ENCODE data around the gene DIO1. TPM values are rescaled to one million over a fixed set of nuclear protein-coding genes. Genes with fewer than 3 reads are reported as not detected.

Gene DIO1
- total RNA-seq, 1 donor from 2014 or later: 1.3 TPM

DNA sequence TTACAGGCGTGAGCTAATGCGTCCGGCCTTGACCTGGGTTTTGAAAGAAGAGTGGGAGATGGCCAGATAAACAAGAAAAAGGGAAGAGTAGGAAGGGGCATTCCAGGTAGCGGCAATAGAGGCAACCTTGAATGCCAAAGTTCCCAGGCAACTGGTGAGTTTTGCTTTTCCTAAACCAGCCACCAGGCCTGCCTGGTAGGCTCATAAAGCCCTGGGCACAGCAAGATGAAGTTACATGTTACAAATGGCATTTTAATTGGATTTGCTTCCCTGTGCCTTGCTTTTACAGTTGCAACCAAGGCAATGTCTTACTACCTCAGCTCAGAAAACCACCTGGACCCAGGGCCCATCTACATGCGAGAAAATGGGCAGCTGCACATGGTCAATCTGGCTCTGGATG is 57.7 kb downstream of the DIO1 start:
- no peaks in the 10 kb centered on the region for H3K27me3 Mint-ChIP-seq
- no peak overlapping the region for H3K27ac Mint-ChIP-seq

GRCh38 chr1:53954128-53954527 is 60.1 kb downstream of the DIO1 start:
- no peak for TF ChIP-seq CTCF (IDR thresholded peaks at IDR 0.05; ENCODE audit: unreplicated experiment)
- Mint-ChIP-seq H3K9me3 (ENCODE audit: low read depth) (no peaks in the 10 kb centered on the region), H3K4me3 (ENCODE audit: low read depth) (no peak overlapping the region), H3K27me3 (no peaks in the 10 kb centered on the region), H3K27ac (no peak overlapping the region), H3K36me3 (ENCODE audit: insufficient read depth) (peaks cover 8% of the 10 kb centered on the region), H3K4me1 (ENCODE audit: low read depth) (peaks cover 21% of the 10 kb centered on the region)
- no peak for DNase-seq (ENCODE audit: low spot score, unreplicated experiment)

More for the DNA sequence above, 57.7 kb downstream of the DIO1 start:
- no peak for DNase-seq (ENCODE audit: low spot score, unreplicated experiment)
- Mint-ChIP-seq H3K4me3 (ENCODE audit: low read depth) (no peak overlapping the region), H3K4me1 (ENCODE audit: low read depth) (peaks cover 29% of the 10 kb centered on the region), H3K9me3 (ENCODE audit: low read depth) (no peaks in the 10 kb centered on the region), H3K36me3 (ENCODE audit: insufficient read depth) (peaks cover 5% of the 10 kb centered on the region)
- TF ChIP-seq CTCF (IDR thresholded peaks at IDR 0.05; ENCODE audit: unreplicated experiment): no peak

- DNase-seq (ENCODE audit: low spot score, unreplicated experiment): no peak
- H3K4me3 Mint-ChIP-seq (ENCODE audit: low read depth): no peak overlapping the region
- H3K27ac Mint-ChIP-seq: peak overlapping the region; percentile 62
- no peaks in the 10 kb centered on the region for H3K27me3 Mint-ChIP-seq
- H3K36me3 Mint-ChIP-seq (ENCODE audit: insufficient read depth): peaks cover 9% of the 10 kb centered on the region
- H3K9me3 Mint-ChIP-seq (ENCODE audit: low read depth): no peaks in the 10 kb centered on the region
- no peak for TF ChIP-seq CTCF (IDR thresholded peaks at IDR 0.05; ENCODE audit: unreplicated experiment)
- peaks cover 10% of the 10 kb centered on the region for H3K4me1 Mint-ChIP-seq (ENCODE audit: low read depth)
Observed at GRCh38 chr1:53956308-53957168, 62.6 kb downstream of the DIO1 start.

- no peaks in the 10 kb centered on the region for H3K27me3 Mint-ChIP-seq
- no peak for DNase-seq (ENCODE audit: low spot score, unreplicated experiment)
- TF ChIP-seq CTCF (IDR thresholded peaks at IDR 0.05; ENCODE audit: unreplicated experiment): no peak
- H3K4me1 Mint-ChIP-seq (ENCODE audit: low read depth): peaks cover 10% of the 10 kb centered on the region
- H3K36me3 Mint-ChIP-seq (ENCODE audit: insufficient read depth): peaks cover 13% of the 10 kb centered on the region
- H3K27ac Mint-ChIP-seq: peak overlapping the region; percentile 53
- no peak overlapping the region for H3K4me3 Mint-ChIP-seq (ENCODE audit: low read depth)
- no peaks in the 10 kb centered on the region for H3K9me3 Mint-ChIP-seq (ENCODE audit: low read depth)
Observed at GRCh38 chr1:53957194-53957818, 63.3 kb downstream of the DIO1 start.

- no peaks in the 10 kb centered on the region for H3K27me3 Mint-ChIP-seq
- TF ChIP-seq CTCF (IDR thresholded peaks at IDR 0.05; ENCODE audit: unreplicated experiment): peak; percentile 60
- no peak overlapping the region for H3K27ac Mint-ChIP-seq
- peaks cover 23% of the 10 kb centered on the region for H3K36me3 Mint-ChIP-seq (ENCODE audit: insufficient read depth)
- no peak overlapping the region for H3K4me3 Mint-ChIP-seq (ENCODE audit: low read depth)
- H3K9me3 Mint-ChIP-seq (ENCODE audit: low read depth): no peaks in the 10 kb centered on the region
- H3K4me1 Mint-ChIP-seq (ENCODE audit: low read depth): peaks cover 14% of the 10 kb centered on the region
- no peak for DNase-seq (ENCODE audit: low spot score, unreplicated experiment)
Observed at GRCh38 chr1:53959664-53960250, 65.8 kb downstream of the DIO1 start.
